HG03378 (cell line): ENCODE measurements around the gene PIAS1.
"Not testable (repeated sequence)": the region's sequence is repeated elsewhere in the genome, so short reads cannot be mapped to it uniquely, and the experiment has no call there.

Experiments used
- ATAC-seq: cut with Tn5 transposase; IDR thresholded peaks from one replicate; pipeline ENCODE4 v1.9.1; 2021; ENCODE audit warnings: mild to moderate bottlenecking, moderate library complexity; ENCODE audit not compliant: unreplicated experiment

Gene PIAS1

DNA sequence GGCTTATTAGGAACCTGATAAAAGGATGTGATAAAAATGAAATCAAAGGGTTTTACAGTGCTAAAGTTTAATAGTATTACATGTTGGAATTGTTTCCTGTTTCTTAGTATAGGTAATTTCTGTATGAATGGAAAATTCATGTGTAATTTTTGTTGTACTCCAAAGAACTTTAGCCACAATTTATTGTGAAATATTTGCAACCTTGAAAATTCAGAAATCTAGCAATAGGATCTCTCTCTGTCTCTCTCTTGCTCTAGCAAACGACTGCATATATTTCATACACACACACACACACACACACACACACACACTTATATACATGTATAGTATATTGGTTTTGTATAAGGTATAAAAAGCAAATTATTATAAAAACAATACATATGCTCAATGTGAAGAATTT is 59.6 kb downstream of the PIAS1 start:
- ATAC-seq, result no peak

DNA sequence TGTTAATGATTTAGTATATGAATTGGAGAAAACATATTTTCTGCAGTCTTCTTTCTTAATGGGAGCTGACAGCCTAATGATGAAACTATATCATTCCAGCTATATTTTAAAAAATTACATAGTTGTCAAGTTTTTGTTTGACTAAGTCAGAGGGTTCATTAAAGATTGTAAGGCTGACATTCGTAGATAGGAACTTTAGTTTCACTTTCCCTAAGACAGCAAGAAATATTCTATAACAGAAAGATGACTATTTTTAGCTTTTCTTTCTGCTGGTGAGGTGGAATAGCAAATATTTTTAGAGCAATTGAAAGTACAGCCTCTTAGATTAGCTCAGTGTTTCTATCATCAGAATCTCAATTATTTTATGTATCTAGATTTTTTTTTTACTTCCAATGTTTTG is 60.2 kb downstream of the PIAS1 start:
- no peak for ATAC-seq

DNA sequence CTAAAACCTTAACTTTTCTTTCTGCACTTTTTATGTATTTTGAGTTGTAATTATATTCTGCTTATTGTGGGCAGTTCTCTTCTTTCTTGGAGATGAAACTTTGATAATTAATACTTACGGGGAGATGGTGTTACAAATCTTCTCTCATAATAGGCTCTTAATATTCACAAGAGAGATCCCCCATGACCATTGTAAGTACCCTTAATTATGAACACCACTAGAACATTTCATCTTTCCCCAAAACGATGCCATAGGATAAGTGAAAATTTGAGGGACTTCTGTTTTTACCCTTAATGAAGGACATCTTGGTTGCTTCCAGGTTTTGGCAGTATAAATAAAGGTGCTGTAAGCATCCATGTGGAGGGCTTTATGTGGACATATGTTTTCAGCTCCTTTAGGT is 60.7 kb downstream of the PIAS1 start:
- no peak for ATAC-seq

DNA sequence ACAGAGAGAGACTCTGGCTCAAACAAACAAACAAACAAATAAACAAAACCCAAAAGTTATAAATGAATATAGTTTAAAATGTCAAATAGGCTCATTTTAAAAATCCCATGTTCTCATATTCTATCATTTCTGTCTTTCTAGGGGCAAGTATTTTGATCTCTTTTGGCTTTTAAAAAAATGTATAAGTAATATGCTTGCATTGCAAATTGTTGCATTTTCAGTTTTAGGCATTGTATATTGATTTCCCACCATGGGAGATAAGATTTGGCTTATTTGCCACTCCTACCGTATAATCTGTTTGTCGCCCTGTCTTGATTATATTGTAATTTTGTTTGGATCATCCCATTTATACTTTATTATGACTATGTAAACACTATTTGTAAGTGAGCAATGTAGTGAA is 70.6 kb downstream of the PIAS1 start:
- no peak for ATAC-seq

DNA sequence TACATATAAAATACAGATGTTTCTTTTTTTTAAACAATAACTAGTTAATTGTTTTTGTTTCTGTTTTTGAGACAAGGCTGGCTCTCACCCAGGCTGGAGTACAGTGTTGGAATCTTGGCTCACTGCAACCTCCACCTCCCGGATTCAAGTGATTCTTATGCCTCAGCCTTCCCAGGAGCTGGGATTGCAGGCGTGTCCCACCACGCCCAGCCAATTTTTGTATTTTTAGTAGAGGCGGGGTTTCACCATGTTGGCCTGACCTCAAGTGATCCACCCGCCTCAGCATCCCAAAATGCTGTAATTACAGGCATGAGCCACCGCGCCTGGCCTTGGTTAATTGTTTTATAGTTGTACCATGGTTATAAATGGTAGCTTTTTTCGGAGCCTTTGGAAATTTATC is 72.3 kb downstream of the PIAS1 start:
- no peak for ATAC-seq

DNA sequence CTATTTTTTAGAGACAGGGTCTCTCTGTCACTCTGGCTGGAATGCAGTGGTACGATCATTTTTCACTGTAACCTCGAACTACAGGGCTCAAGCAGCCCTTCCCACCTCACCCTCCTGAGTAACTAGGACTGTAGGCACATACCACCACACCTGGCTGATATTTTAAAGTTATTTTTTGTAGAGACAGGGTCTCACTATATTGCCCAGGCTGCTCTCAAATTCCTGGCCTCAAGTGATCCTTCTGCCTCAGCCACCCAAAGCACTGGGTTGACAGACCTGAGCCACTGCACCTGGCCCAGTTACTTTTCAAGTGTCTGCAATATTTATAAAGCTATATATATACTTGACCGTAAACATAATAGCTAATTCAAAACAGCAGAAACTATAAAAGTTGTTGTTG is 75.0 kb downstream of the PIAS1 start:
- ATAC-seq, result no peak

DNA sequence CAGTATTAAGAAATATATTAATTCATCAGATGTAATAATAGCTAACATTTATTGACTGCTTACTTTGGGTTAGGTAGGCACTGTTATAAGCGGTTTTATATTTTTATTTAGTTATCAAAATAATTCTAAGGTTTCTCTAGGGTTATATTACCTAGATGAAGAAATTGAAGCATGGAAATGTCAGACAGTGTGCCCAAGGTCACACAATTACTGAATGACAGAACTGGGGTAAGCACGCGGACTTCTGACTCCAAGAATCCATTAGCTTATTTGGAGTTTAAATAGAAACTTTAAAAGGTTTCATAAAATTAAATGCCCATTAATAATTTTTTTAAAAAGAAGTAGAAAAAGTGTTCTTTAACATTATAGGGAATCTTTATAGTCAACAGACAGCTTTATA is 76.7 kb downstream of the PIAS1 start:
- no peak for ATAC-seq

DNA sequence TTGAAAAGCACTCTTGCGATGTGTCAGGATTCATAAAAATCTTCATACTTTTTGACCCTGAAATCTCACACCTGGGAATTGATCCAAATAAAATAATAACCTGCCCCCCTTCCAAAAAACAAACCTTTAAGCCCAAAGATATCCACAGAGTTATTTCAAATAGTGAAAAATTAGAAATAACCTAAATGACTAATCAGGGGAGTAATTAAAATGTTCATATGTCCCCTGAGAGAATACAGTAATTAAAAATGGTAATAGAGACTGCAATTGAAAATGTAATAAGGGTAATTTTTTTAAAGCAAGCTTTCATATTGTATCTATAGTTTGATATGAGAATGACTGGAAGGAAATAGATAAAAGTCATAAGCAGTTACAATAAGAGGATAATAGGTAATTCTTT is 83.0 kb downstream of the PIAS1 start:
- ATAC-seq, result no peak

DNA sequence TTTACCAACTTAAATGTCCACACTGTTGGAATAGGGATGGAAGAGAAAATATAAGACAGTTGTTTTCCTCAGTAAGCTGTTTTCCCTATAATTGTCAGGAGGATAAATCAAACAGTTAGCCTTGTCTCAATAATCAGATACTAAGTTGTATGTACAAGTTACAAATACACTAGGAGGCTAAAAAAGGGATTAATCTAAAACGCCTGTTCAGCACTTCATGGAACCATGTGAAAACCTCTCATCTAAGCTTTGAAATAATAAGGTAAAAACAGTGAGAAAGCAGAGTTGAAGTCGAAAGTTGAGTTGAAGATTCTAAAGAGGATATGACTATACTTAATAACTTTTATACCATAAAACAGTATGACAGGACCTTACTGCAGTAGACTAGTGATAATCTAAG is 89.0 kb downstream of the PIAS1 start:
- no peak for ATAC-seq

DNA sequence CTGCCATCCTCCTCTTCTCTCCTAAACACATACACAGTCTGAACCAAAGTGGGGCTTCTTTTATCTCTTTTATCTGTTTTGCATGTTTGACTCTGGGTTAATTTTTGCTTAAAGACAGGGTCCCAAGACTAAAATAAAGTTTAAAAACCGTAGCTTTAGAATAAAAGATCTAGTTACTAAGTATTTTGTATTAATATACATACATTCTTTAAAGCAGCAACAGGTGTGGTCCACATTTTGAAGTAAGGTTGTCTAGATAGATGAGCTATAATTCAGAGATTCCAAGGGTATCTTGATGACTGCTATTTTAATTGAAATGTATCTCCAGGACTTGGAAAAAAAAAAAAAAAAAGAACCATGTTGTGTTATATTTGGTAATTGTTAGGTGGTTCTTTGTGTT is 89.7 kb downstream of the PIAS1 start:
- ATAC-seq, result no peak

DNA sequence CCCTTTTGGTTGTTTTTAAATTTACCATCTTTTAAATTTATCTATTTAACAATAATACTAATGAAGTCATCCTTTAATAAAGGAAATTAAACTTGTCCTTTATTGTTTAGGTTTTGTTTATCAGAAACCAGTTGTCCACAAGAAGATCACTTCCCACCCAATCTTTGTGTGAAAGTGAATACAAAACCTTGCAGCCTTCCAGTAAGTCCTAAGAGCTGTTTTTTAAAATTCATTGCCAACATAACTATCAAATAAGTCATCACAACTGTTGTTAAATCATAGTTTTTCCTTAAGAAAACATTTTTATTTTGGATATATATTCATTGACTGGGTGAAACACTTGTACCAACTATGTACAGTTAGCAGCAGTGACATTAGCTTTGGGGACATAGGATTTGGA is 91.6 kb downstream of the PIAS1 start:
- no peak for ATAC-seq

DNA sequence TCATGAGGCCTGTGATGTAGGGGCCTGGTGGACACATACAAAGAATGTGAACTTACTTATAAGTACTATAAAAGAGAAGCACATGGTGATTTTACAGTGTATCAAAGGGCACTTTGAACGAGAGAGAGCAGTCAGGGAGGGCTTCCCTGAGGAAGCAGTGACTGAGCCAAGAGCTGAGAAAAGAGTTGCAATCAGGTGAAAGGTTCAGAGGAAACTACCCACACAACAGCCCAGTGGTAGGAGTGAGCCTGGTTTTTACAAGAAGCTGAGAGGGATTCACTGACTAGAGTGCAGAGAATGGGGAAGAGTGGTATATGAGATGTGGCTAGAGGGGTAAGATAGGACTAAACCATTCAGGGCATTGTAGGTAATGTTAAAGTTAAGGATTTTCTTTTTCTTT is 93.9 kb downstream of the PIAS1 start:
- no peak for ATAC-seq

DNA sequence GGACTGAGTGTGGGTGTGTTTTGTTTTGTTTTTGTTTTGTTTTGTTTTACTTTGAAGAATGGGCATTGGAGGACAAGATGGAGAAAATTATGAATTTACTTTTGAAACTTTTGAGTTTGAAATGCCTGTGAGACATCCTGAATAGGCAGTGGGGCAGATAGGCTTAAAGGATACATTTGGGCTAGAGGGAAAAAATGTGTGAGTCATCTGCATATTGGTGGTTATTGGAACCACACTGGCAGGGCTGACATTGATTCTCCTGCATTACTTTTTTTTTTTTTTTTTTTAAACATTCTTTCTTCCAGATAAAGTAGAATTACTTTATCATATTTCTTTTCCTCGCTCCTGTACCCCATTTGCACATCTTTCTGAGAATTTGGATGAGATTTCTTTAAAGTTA is 94.9 kb downstream of the PIAS1 start:
- no peak for ATAC-seq

DNA sequence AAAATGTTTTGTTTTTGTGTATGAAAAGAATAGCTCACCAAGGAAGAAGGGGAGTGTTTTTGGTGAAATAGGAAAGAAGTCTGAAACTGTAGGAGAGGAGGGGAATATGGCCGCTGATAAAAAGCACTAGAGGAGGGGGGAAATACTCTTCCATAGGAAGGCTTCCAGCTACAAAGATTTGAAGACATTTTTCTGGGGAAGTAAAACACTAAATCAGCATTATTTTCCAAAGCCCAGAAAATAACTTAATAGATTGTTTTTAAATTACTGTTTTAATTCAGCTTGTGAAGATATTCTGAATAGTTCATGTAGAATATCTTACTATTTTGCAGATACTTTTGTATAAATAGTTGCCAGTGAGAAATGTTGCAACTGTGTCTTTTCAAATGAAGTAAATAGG is 96.1 kb downstream of the PIAS1 start:
- no peak for ATAC-seq

DNA sequence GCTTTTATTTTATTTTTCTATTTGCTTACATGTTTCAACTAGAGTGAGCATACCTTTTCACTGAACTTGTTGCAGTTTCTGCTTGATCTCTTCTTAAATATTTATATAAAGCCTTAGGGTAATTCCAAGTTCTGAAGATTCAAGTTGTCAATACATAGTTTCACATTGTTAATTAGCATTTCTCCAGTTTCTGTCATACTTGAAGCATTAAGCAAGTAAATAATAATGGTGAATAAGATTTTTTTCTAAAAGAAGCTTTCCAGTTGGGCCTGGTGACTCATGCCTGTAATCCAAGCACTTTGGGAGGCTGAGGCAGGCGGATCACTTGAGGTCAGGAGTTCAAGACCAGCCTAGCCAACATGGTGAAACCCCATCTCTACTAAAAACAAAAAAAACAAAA is 97.2 kb downstream of the PIAS1 start:
- ATAC-seq, result no peak

DNA sequence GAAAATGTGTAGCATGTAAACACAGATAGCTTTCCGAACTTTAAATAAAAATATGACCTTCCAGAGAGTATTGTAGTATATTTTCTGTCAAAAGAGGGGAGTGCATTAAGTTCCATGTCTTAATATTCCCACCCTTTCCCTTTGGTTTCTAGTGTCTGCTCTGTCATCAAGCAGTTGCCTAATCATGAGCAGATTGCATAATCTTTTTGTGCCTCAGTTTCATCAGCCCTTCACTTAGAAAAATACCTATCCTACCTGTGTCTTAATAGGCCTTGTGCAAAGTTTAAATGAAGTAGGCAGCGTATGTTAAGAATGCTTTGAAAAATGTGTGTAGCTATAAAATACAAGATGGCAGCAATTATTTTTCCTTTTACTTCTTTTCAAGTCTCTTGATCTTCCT is 98.2 kb downstream of the PIAS1 start:
- no peak for ATAC-seq

DNA sequence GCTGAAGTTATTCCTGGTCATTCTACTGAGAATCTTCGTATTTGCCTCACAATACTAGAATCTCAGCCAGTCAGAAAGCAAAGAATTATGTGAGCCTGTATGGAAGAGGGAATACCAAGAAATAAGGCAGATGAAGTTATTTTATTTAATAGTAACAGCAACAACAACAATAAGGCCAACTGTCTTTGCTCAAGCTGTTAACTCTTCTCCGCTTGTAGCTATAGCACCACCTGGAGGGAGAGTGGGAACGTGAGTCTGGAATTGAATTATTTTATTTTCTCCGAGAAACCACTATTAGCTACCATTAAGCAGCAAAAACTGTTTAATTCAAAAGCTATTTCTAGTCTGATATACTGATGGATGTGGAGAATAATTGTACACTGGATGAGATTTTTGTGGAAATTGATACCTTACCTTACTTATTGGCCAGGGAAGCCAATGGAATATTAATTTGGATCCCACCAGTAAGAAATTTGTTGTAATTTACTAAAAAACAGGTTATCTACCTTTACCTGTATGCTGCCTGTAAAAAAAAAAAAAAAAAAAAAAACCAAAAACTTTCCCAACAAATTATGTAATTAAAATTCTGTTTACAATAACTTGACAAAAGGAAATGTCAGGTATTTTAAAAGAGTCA is 100.9 kb downstream of the PIAS1 start:
- ATAC-seq, result no peak

DNA sequence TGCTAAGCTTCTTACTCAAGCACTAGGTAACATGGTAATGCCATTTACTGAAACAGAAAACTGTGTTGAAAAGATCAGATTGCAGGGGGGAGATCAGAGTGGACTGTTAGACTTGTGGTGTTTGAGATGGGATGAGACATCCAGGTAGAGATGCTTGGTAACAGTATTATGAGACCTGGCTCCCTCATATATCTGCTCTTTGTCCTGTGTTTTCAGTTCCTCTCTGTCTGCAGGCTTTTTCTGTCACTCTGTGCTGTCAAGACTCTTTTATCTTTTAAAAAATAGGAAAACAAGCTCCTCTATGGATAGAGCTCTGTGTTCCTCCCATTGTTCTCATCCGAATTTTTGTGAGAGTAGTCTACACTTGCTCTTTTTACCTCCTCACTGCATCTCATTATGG is 103.0 kb downstream of the PIAS1 start:
- ATAC-seq, result no peak

DNA sequence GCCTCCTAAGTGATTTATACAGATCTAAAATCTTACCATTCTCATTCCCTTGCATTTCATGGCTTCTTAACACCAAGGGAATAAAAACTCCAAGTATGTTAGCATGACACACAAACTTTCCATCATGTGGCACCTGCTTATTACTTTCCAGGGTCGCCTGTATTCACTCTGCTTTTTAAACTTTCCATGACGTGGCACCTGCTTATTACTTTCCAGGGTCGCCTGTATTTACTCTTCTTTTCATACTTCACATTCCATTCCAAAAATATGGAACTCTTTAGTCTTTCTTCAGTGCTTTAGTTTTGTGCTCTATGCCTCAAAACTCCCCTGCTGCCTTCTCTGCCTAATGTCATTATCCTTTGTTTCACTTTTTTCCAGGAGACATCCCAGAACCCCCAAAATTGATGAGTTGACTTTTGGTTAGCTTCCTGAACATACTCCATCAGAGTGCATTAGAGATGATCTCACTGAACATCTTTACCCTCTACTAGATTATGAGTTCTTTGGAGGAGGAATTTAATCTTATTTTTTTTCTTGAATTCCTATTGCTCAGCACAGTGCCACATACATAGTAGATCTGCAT is 104.0 kb downstream of the PIAS1 start:
- no peak for ATAC-seq

DNA sequence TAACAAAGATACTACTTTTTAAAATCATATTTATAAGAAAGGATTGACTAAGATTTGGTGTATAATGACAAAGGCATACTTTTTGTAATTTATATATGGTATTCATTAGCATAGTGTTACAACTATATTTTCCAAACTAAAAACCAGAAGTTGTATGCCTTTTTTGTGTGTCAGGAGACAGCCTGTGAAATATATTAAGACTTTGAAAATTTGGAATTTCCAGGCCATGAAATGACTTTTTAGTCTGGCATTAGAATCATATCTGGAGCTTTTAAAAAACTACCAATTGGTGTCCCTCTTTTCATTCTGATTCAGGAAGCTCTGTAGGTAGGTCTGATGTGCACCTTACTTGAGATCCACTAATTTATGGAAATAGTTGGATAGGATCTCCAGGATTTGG is 109.1 kb downstream of the PIAS1 start:
- no peak for ATAC-seq

DNA sequence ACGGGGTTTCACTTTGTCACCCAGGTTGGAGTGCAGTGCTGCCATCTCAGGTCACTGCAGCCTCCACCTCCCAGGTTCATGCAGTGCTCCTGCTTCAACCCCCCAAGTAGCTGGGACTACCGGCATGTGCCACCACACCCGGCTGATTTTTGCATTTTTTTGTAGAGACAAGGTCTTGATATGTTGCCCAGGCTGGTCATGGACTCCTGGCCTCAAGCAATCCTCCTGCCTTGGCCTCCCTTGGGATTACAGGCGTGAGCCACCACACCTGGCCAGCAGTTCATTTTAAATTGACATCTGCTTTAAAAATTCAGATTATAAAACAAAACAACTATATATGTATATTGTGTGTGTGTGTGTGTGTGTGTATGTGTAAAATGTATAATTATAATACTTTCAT is 112.7 kb downstream of the PIAS1 start:
- no peak for ATAC-seq

DNA sequence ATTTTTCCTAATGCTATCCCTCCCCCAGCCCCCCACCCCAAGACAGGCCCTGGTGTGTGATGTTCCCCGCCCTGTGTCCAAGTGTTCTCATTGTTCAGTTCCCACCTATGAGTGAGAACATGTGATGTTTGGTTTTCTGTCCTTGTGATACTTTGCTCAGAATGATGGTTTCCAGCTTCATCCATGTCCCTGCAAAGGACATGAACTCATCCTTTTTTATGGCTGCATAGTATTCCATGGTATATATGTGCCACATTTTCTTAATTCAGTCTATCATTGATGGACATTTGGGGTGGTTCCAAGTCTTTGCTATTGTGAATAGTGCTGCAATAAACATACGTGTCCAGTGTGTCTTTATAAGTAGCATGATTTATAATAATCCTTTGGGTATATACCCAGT is 117.9 kb downstream of the PIAS1 start:
- ATAC-seq, result not testable (repeated sequence)

DNA sequence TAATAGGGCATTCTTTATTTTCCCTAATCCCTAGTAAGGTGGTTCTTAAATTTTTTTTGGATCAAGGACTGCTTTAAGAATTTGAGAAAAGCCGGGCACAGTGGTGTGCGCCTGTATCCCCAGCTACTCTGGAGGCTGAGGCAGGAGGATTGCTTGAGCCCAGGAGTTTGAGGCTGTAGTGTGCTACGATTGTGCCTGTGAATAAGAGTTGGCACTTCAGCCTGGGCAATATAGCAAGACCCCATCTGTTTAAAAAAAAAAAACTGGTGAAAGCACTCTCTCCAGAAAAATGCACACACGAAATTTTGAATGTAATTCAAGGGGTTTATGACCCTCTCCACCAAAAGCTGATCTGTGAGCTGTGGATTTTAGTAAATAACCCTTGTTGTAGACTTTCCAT is 119.0 kb downstream of the PIAS1 start:
- no peak for ATAC-seq
